HepG2 (cell line): Measurements from ENCODE around the gene PTGIS. TPM values are rescaled to one million over a fixed set of nuclear protein-coding genes. Genes with fewer than 3 reads are reported as not detected.

ENCODE experiments used
- JARID2 ChIP-seq: sonication (generic); formaldehyde crosslinking; IDR thresholded peaks from 2 replicates; pipeline ENCODE4 v1.8.1; 2023; ENCODE audit warnings: missing genetic modification reagents, inconsistent platforms; ENCODE audit not compliant: insufficient replicate concordance
- PAX8 ChIP-seq: sonication (generic); formaldehyde crosslinking; IDR thresholded peaks from 2 replicates; pipeline ENCODE4 v1.8.0; 2022; ENCODE audit warnings: mild to moderate bottlenecking, missing genetic modification reagents, borderline replicate concordance
- RBM22 ChIP-seq: fragments of 200-400 bp; formaldehyde crosslinking; optimal IDR thresholded peaks from 2 replicates; pipeline ENCODE3; 2017; ENCODE audit warnings: mild to moderate bottlenecking, low read length, moderate library complexity
- SNAI1 ChIP-seq: sonication (generic); formaldehyde crosslinking; IDR thresholded peaks from 2 replicates; pipeline ENCODE4 v1.5.0; 2020; ENCODE audit warnings: mild to moderate bottlenecking, missing genetic modification reagents, borderline replicate concordance
- YEATS4 ChIP-seq: sonication (generic); formaldehyde crosslinking; IDR thresholded peaks from 2 replicates; pipeline ENCODE4 v1.4.0; 2020; ENCODE audit warnings: missing genetic modification reagents, borderline replicate concordance
- ZMYM4 ChIP-seq: sonication (generic); formaldehyde crosslinking; IDR thresholded peaks from 2 replicates; pipeline ENCODE4 v1.8.1; 2023; ENCODE audit warnings: mild to moderate bottlenecking, missing genetic modification reagents
- ZNF251 ChIP-seq: sonication (generic); formaldehyde crosslinking; IDR thresholded peaks from 2 replicates; pipeline ENCODE4 v1.9.0; 2021; ENCODE audit warnings: mild to moderate bottlenecking, missing genetic modification reagents
- ZNF468 ChIP-seq: sonication (generic); formaldehyde crosslinking; IDR thresholded peaks from 2 replicates; pipeline ENCODE4 v1.8.0; 2022; ENCODE audit warnings: mild to moderate bottlenecking, moderate library complexity, missing genetic modification reagents
- ZNF629 ChIP-seq: sonication (generic); formaldehyde crosslinking; conservative IDR thresholded peaks from 2 replicates; pipeline ENCODE4 v1.5.0; 2020; ENCODE audit warnings: missing genetic modification reagents
- ZNF816 ChIP-seq: sonication (generic); formaldehyde crosslinking; IDR thresholded peaks from 2 replicates; pipeline ENCODE4 v1.8.0; 2022; ENCODE audit warnings: missing genetic modification reagents, mild to moderate bottlenecking, borderline replicate concordance
- ZSCAN9 ChIP-seq: IDR thresholded peaks from 2 replicates; pipeline ENCODE4 v1.6.1; 2016; ENCODE audit warnings: borderline replicate concordance
- polyA plus RNA-seq, 8 experiments: library from polyadenylated mRNA; depleted of rRNA in 3 of 8; stranded (reverse) in 7 of 8; unstranded in 1 of 8; fragments of >200 nt; fragmentation: Illumina TruSeq in 4 of 8; extraction: Trizol in 4 of 8; gene quantifications; 2 replicates each; pipeline versions ENCODE4 v1.2.1 to v1.2.3, GENCODE V29; 2011 to 2016; ENCODE audit warnings: low read depth in 4 of 8, missing spikeins in 1 of 8, mixed read lengths in 1 of 8; ENCODE audit not compliant: insufficient read depth in 1 of 8
- total RNA-seq, 5 experiments: library from RNA; depleted of rRNA; stranded (reverse); fragments of >200 nt; fragmentation: Illumina TruSeq; extraction: Trizol; gene quantifications; 2 replicates each; pipeline ENCODE4 v1.2.3, GENCODE V29; 2016; ENCODE audit warnings: low read depth in 1 of 5
- TF ChIP-seq, protein P1 (sequence below): sonication (generic); formaldehyde crosslinking; IDR thresholded peaks from 2 replicates; pipeline ENCODE4 v1.5.1; 2020; ENCODE audit warnings: mild to moderate bottlenecking, moderate library complexity, missing genetic modification reagents
- TF ChIP-seq, protein P2 (sequence below): sonication (generic); formaldehyde crosslinking; IDR thresholded peaks from 2 replicates; pipeline ENCODE4 v1.4.0; 2020; ENCODE audit warnings: missing genetic modification reagents

PTGIS gene
- total and polyA plus RNA-seq, 2 of the 13 experiments (the other 11 are each of a cell fraction or from before 2014, with no cell fraction given): not detected

DNA sequence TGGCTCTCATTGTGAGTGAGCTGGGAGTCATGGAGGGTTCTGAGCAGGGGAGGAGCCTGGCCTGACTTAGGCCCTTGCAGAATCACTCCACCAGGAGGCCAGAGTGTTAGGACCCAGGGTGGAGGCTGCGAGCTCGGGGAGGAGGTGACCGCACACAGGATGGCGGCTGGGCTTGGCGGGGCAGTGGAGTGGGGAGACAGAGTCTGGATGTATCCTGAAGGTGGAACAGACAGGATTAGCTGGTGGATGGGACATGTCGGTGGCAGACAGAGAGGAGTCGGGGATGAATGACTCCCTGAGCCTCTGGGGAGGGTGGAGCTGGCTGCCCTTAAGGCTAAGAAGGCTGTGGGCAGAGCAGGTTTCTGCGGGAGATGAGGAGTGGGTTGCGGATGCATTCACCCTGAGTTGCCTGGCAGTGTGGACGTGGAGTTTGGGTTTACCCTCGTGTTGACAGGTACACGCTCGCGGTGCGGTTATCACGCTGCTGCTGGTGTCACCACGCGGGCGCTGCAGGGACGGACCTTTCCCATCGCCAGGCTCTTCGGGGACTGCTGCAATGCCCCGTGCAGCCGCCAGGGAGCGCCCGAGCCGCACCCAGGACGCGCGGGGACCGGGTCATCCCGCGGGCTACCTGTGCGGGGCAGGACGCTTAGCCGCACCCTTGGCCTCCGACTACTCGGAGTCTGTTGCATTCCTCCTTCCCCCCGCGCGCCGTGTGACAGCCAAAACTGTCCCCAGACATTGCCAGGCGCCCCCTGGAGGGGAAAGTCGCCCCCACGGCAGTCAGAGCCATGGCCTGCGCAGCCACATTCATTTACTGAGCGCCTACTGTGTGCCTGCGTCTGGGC is 43.0 kb upstream of the PTGIS start (continued):
- no peak for TF ChIP-seq ZNF816 (CRISPR knock-in tag)
- TF ChIP-seq ZSCAN9 (CRISPR knock-in tag): peak; percentile 93
- TF ChIP-seq, protein P1, sequence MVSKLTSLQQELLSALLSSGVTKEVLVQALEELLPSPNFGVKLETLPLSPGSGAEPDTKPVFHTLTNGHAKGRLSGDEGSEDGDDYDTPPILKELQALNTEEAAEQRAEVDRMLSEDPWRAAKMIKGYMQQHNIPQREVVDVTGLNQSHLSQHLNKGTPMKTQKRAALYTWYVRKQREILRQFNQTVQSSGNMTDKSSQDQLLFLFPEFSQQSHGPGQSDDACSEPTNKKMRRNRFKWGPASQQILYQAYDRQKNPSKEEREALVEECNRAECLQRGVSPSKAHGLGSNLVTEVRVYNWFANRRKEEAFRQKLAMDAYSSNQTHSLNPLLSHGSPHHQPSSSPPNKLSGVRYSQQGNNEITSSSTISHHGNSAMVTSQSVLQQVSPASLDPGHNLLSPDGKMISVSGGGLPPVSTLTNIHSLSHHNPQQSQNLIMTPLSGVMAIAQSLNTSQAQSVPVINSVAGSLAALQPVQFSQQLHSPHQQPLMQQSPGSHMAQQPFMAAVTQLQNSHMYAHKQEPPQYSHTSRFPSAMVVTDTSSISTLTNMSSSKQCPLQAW (CRISPR knock-in tag): peak; percentile 95
- 0 out of 2 replicates have a peak, but pooled peaks have one; percentile 29 for TF ChIP-seq ZNF468 (CRISPR knock-in tag)
- 0 out of 2 replicates have a peak, but pooled peaks have one; percentile 15 for TF ChIP-seq ZNF251 (CRISPR knock-in tag)
- no peak for TF ChIP-seq RBM22
- 0 out of 2 replicates have a peak, but pooled peaks have one; percentile 73 for TF ChIP-seq PAX8 (CRISPR knock-in tag)
- peak; percentile 86 for TF ChIP-seq ZMYM4 (CRISPR knock-in tag)
- TF ChIP-seq SNAI1 (CRISPR knock-in tag): peak; percentile 84; the same call in 1 of the 2 replicates
- no peak for TF ChIP-seq JARID2 (CRISPR knock-in tag)
- TF ChIP-seq, protein P2, sequence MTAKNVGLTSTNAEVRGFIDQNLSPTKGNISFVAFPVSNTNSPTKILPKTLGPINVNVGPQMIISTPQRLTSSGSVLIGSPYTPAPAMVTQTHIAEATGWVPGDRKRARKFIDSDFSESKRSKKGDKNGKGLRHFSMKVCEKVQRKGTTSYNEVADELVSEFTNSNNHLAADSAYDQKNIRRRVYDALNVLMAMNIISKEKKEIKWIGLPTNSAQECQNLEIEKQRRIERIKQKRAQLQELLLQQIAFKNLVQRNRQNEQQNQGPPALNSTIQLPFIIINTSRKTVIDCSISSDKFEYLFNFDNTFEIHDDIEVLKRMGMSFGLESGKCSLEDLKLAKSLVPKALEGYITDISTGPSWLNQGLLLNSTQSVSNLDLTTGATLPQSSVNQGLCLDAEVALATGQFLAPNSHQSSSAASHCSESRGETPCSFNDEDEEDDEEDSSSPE (CRISPR knock-in tag): peak; percentile 69
- TF ChIP-seq YEATS4 (CRISPR knock-in tag): peak; percentile 82
- TF ChIP-seq ZNF629 (CRISPR knock-in tag): peak; percentile 70
